A549 treated with AZD2906 at 1 μM for 4 hours (cell line): ENCODE measurements around the gene NUAK1. TPM values are rescaled to one million over a fixed set of nuclear protein-coding genes. Genes with fewer than 3 reads are reported as not detected.

ENCODE experiments used
- total RNA-seq: library from RNA; stranded (reverse); fragments of 200-300 nt; extraction: Qiagen RNA extraction; gene quantifications from 5 replicates; pipeline ENCODE4 v1.2.3, GENCODE V29; 2022

Gene NUAK1
- total RNA-seq = 5.0 to 5.7 TPM (median 5.2 TPM) in 5 replicates

GRCh38 chr12:106138633-106139421 lies at the start of gene NUAK1:
NUAK1 (minus strand) TSS chr12:106138954; CDS start chr12:106138653, 301 bp downstream.

Other genes with a start within 250 kb of the NUAK1 start
- gene CKAP4, start 109.1 kb upstream of the NUAK1 start, total RNA-seq = 70.5 to 79.4 TPM (median 77.9 TPM) in 5 replicates
- 1.7 to 3.5 TPM (median 2.0 TPM) in 5 replicates for gene TCP11L2, start 163.8 kb upstream of the NUAK1 start, total RNA-seq
- 4.3 to 5.4 TPM (median 4.9 TPM) in 5 replicates for gene POLR3B, start 218.8 kb upstream of the NUAK1 start, total RNA-seq